ENCODE measurements around the gene PIEZO2.

DNA sequence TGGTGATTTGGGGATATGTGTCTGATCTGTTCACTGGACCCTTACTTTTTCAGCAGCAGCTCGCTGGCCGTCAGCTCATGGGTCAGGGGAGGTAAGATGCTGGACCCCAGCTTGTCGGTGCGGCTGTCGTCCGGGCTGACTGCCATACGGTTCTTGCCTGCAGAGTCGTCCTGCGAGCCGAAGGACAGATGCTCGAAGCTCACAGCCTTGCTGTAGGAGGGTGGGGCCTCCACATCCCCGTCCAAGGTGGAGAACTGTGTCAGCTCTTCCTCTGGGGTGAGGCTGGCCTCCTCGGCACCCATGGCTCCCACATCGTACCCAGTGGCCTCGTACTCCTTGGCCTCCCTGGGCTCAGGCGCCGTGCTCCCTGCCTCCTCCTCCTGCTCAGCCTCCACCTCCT, 444.1 kb downstream of the PIEZO2 start:
- TF ChIP-seq, protein P1, sequence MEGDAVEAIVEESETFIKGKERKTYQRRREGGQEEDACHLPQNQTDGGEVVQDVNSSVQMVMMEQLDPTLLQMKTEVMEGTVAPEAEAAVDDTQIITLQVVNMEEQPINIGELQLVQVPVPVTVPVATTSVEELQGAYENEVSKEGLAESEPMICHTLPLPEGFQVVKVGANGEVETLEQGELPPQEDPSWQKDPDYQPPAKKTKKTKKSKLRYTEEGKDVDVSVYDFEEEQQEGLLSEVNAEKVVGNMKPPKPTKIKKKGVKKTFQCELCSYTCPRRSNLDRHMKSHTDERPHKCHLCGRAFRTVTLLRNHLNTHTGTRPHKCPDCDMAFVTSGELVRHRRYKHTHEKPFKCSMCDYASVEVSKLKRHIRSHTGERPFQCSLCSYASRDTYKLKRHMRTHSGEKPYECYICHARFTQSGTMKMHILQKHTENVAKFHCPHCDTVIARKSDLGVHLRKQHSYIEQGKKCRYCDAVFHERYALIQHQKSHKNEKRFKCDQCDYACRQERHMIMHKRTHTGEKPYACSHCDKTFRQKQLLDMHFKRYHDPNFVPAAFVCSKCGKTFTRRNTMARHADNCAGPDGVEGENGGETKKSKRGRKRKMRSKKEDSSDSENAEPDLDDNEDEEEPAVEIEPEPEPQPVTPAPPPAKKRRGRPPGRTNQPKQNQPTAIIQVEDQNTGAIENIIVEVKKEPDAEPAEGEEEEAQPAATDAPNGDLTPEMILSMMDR (conservative IDR thresholded peaks at IDR 0.05; ENCODE audit: low read length): no peak
- no peak for TF ChIP-seq EZH2phosphoT487 (IDR thresholded peaks at IDR 0.05; ENCODE audit: borderline replicate concordance)
